ENCODE measurements around the gene CD34. TPM values are rescaled to one million over a fixed set of nuclear protein-coding genes. Genes with fewer than 3 reads are reported as not detected.

The CD34 gene
- total and polyA plus RNA-seq, 2 experiments from 2014 or later = 0.34 TPM; not detected in 1

DNA sequence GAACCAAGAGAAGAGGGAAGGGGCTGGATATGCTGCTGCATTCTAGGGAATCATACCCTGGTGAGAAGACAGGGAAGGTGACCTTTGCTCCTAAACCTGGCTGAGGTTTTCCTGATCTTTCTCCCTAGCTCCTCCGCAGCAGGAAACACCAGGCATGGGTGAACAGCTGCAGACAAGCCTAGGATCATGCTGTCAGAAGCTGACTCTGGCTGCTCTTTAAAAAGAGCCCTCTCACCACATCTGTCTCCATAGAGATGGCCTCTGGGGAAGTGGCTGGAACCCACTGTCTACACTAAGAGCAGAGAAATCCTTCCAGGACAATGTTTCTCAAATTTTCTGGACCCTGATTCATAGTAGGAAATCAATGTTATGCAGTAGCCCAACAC is 57.6 kb downstream of the CD34 start:
- Histone ChIP-seq H3F3A (ENCODE audit: insufficient read depth) (no peaks in the 10 kb centered on the region), H3K9me3 (ENCODE audit: low read depth) (no peaks in the 10 kb centered on the region), H3K9ac (no peak overlapping the region), H3K27me3 (replicated peaks; ENCODE audit: insufficient read depth) (no peaks in the 10 kb centered on the region), H3K4me3 (no peak overlapping the region), H3K36me3 (ENCODE audit: low read depth) (no peaks in the 10 kb centered on the region), H3K9me2 (ENCODE audit: insufficient read depth) (no peaks in the 10 kb centered on the region), H3K79me2 (ENCODE audit: insufficient read depth) (peaks cover 13% of the 10 kb centered on the region; the same call in 1 of the 2 replicates), H2AFZ (no peak overlapping the region), H3K4me2 (ENCODE audit: unreplicated experiment) (no peak overlapping the region), H3K27ac (no peak overlapping the region), H4K20me1 (ENCODE audit: insufficient read depth) (no peaks in the 10 kb centered on the region), H3K4me1 (ENCODE audit: insufficient read depth) (peaks cover 2% of the 10 kb centered on the region)
- no peak for DNase-seq
- in situ Hi-C loops (cut with MboI) = no loop called here
- no peak for TF ChIP-seq EZH2phosphoT487 (IDR thresholded peaks at IDR 0.05; ENCODE audit: insufficient read depth, low read depth)
- no peak for TF ChIP-seq EZH2 (IDR thresholded peaks at IDR 0.05; ENCODE audit: insufficient read depth, poor library complexity, severe bottlenecking)
- WGBS, 2 experiments (ENCODE audit: low coverage in 1 of 2, low lambda C conversion rate in 2 of 2, missing lambda C conversion rate in 2 of 2) = 89 to 100% methylated on average over 1 of the region's 1 CpG

DNA sequence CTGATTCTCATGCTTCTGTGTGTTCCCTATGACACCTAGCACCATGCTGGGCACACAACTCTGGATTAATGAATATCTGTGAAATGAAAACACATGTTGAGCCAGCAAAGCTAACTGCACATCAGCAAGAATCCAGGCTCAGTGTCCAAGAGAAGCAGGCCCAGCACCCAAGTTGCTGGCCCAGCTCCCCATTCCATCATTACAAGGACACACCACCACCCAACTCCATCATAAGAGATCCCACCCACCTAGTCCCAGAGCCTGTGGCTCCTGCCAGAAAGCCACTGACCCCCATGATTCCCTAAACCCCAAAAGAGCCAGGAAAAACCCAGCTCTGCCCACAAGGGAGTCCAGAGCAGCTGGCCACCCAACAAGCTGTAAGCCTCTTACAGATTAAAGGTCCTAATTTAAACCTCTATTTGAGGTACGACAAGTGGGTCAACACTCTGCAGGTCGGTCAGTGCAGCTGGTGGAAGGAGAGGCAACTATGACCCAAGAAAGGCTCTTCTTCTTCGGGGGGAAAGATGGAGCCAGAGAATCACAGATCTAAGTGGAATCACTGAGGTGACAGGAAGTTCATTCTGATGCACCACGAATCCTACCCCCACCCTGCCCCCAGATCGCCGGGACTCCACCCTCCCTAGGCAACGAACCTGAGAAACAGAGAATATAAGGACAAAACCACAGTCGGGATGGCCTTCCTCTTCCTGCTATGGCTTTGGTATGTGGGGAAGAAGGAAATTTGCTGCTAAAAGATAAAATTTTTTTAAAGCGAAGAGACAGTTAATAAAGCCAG is 58.2 kb downstream of the CD34 start:
- H3K4me3 ChIP-seq = no peak overlapping the region
- in situ Hi-C loops (cut with MboI) = no loop called here
- peaks cover 4% of the 10 kb centered on the region; the same call in 1 of the 2 replicates for H3F3A ChIP-seq (ENCODE audit: insufficient read depth)
- no peaks in the 10 kb centered on the region for H3K27me3 ChIP-seq (replicated peaks; ENCODE audit: insufficient read depth)
- no peak overlapping the region for H2AFZ ChIP-seq
- H4K20me1 ChIP-seq (ENCODE audit: insufficient read depth) = no peaks in the 10 kb centered on the region
- H3K79me2 ChIP-seq (ENCODE audit: insufficient read depth) = peaks cover 12% of the 10 kb centered on the region; the same call in 1 of the 2 replicates
- H3K9ac ChIP-seq = no peak overlapping the region
- H3K27ac ChIP-seq = no peak overlapping the region
- TF ChIP-seq EZH2phosphoT487 (IDR thresholded peaks at IDR 0.05; ENCODE audit: insufficient read depth, low read depth) = no peak
- TF ChIP-seq EZH2 (IDR thresholded peaks at IDR 0.05; ENCODE audit: insufficient read depth, poor library complexity, severe bottlenecking) = no peak
- DNase-seq = no peak
- H3K36me3 ChIP-seq (ENCODE audit: low read depth) = no peaks in the 10 kb centered on the region
- H3K9me3 ChIP-seq (ENCODE audit: low read depth) = no peaks in the 10 kb centered on the region
- no peak overlapping the region for H3K4me2 ChIP-seq (ENCODE audit: unreplicated experiment)
- 86 to 90% methylated on average over 9 of the region's 9 CpGs for WGBS, 2 experiments (ENCODE audit: low coverage in 1 of 2, low lambda C conversion rate in 2 of 2, missing lambda C conversion rate in 2 of 2)
- peaks cover 8% of the 10 kb centered on the region for H3K4me1 ChIP-seq (ENCODE audit: insufficient read depth)
- no peaks in the 10 kb centered on the region for H3K9me2 ChIP-seq (ENCODE audit: insufficient read depth)

DNA sequence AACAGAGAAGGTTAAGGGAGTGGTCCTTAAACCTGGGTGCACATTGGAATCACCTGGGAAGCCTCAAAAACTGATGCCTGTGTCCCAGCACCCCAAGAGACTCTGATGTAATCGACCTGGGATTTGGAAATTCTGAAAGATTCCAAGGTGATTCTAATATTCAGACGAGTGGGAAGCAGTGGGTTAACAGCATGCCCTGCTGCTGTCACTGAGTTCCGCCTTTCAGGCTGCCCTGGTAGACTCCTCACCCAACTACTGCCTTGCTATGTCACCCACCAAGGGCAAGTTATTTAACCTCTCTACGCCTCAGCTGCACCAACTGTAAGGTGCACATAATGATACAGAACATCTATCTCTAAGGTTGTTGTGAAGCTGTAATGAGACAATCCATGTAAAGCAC is 59.2 kb downstream of the CD34 start:
- no peak overlapping the region for H3K4me2 ChIP-seq (ENCODE audit: unreplicated experiment)
- peaks cover 10% of the 10 kb centered on the region for H3K4me1 ChIP-seq (ENCODE audit: insufficient read depth)
- DNase-seq = no peak
- no peaks in the 10 kb centered on the region for H3K9me2 ChIP-seq (ENCODE audit: insufficient read depth)
- peaks cover 6% of the 10 kb centered on the region; the same call in 1 of the 2 replicates for H3F3A ChIP-seq (ENCODE audit: insufficient read depth)
- H3K27me3 ChIP-seq (replicated peaks; ENCODE audit: insufficient read depth) = no peaks in the 10 kb centered on the region
- H4K20me1 ChIP-seq (ENCODE audit: insufficient read depth) = no peaks in the 10 kb centered on the region
- no peaks in the 10 kb centered on the region for H3K36me3 ChIP-seq (ENCODE audit: low read depth)
- no peak overlapping the region for H3K9ac ChIP-seq
- in situ Hi-C loops (cut with MboI) = no loop called here
- whole genome bisulfite sequencing, 2 experiments (ENCODE audit: low coverage in 1 of 2, low lambda C conversion rate in 2 of 2, missing lambda C conversion rate in 2 of 2) = 84 to 85% methylated on average over 4 of the region's 4 CpGs
- no peak overlapping the region for H3K4me3 ChIP-seq
- no peak for TF ChIP-seq EZH2phosphoT487 (IDR thresholded peaks at IDR 0.05; ENCODE audit: insufficient read depth, low read depth)
- TF ChIP-seq EZH2 (IDR thresholded peaks at IDR 0.05; ENCODE audit: insufficient read depth, poor library complexity, severe bottlenecking) = no peak
- no peak overlapping the region for H2AFZ ChIP-seq
- H3K27ac ChIP-seq = no peak overlapping the region
- H3K79me2 ChIP-seq (ENCODE audit: insufficient read depth) = peaks cover 7% of the 10 kb centered on the region
- H3K9me3 ChIP-seq (ENCODE audit: low read depth) = no peaks in the 10 kb centered on the region

DNA sequence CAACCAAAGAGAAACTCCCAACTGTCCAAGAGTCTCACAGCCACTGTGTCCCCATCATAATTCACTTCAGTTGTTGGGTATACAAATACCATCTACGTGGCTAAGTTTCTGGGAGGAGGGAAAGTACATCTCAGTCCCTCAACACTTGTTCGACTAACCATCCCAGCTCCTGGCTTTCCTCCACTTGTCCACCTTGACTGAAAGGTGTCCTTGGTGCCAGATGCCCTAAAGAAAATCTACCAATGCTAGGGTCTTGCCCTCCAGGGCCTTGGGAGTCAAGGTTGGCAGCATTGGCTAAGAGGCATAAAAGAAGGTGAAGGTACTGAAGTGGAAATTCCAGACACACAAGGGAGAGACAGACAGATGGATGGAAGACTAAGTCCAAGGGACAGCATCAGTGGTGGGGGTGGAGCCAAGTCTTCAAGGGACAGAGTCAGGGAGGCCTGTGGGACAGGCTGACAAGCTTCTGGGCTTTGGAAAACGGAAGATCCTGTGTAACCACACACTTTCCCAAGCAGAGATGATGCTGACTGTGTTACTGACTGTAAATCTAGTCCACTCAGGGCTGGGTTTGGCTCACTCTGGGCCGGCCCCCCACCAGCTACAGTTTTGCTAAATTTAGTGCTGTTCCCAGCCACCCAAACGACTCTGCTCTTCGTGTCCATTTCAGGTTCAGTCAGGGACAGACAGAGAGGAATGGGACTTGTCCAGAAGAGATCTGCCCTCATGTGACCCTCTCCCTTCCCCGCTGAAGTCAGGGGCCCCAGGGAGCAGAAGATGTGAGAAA is 60.1 kb downstream of the CD34 start:
- 96 to 97% methylated on average over 7 of the region's 7 CpGs for WGBS, 2 experiments (ENCODE audit: low coverage in 1 of 2, low lambda C conversion rate in 2 of 2, missing lambda C conversion rate in 2 of 2)
- Histone ChIP-seq H3K79me2 (ENCODE audit: insufficient read depth) (peaks cover 14% of the 10 kb centered on the region), H3K9me3 (ENCODE audit: low read depth) (no peaks in the 10 kb centered on the region), H3K9ac (no peak overlapping the region), H3F3A (ENCODE audit: insufficient read depth) (peaks cover 6% of the 10 kb centered on the region; the same call in 1 of the 2 replicates), H3K4me2 (ENCODE audit: unreplicated experiment) (no peak overlapping the region), H3K36me3 (ENCODE audit: low read depth) (no peaks in the 10 kb centered on the region), H3K27me3 (replicated peaks; ENCODE audit: insufficient read depth) (no peaks in the 10 kb centered on the region), H4K20me1 (ENCODE audit: insufficient read depth) (no peaks in the 10 kb centered on the region), H2AFZ (no peak overlapping the region), H3K27ac (no peak overlapping the region), H3K4me1 (ENCODE audit: insufficient read depth) (peaks cover 10% of the 10 kb centered on the region), H3K9me2 (ENCODE audit: insufficient read depth) (no peaks in the 10 kb centered on the region), H3K4me3 (no peak overlapping the region)
- DNase-seq = no peak
- in situ Hi-C loops (cut with MboI) = no loop called here
- no peak for TF ChIP-seq EZH2phosphoT487 (IDR thresholded peaks at IDR 0.05; ENCODE audit: insufficient read depth, low read depth)
- no peak for TF ChIP-seq EZH2 (IDR thresholded peaks at IDR 0.05; ENCODE audit: insufficient read depth, poor library complexity, severe bottlenecking)
